Measurements from ENCODE around the gene MEGF6. TPM values are rescaled to one million over a fixed set of nuclear protein-coding genes. Genes with fewer than 3 reads are reported as not detected.

MEGF6 gene
- total RNA-seq, 1 donor from 2014 or later: 120 TPM

Other genes with a start within 250 kb of the MEGF6 start
- gene ARHGEF16, start 156.8 kb downstream of the MEGF6 start, total RNA-seq: 0.51 TPM in 2 replicates
- gene TPRG1L, start 13.5 kb upstream of the MEGF6 start, total RNA-seq: 29.4 and 32.9 TPM in 2 replicates
- 20.4 and 25.6 TPM in 2 replicates for gene WRAP73, start 38.6 kb upstream of the MEGF6 start, total RNA-seq
- not detected in 2 replicates for gene TP73, start 41.0 kb upstream of the MEGF6 start, total RNA-seq
- gene CCDC27, start 140.9 kb upstream of the MEGF6 start, total RNA-seq: not detected in 2 replicates
- gene SMIM1, start 161.2 kb upstream of the MEGF6 start, total RNA-seq: 0.56 and 1.5 TPM in 2 replicates
- 42.2 and 50.9 TPM in 2 replicates for gene LRRC47, start 185.0 kb upstream of the MEGF6 start, total RNA-seq
- 23.8 and 38.9 TPM in 2 replicates for gene CEP104, start 245.7 kb upstream of the MEGF6 start, total RNA-seq
- gene DFFB, start 246.0 kb upstream of the MEGF6 start, total RNA-seq: 13.7 and 14.8 TPM in 2 replicates